ENCODE data around the gene RBSN. TPM values are rescaled to one million over a fixed set of nuclear protein-coding genes. Genes with fewer than 3 reads are reported as not detected.

RBSN gene
- total RNA-seq, 1 experiment from 2014 or later = 18.4 TPM

- no TSS peak for BruUV-seq (replicated peaks)
- Histone ChIP-seq H3K36me3 (ENCODE audit: control insufficient read depth in 1 of 2, insufficient read depth in 2 of 2, low read length in 2 of 2) (no peaks in the 10 kb centered on the region), H3K27me3 (ENCODE audit: insufficient read depth, low read length) (no peaks in the 10 kb centered on the region), H2AFZ (ENCODE audit: low read depth, low read length, poor library complexity, severe bottlenecking) (no peak overlapping the region), H3K9me2 (ENCODE audit: insufficient read depth) (no peaks in the 10 kb centered on the region), H3K27ac (ENCODE audit: low read depth, low read length) (no peak overlapping the region), H3K9me3 (ENCODE audit: control insufficient read depth in 1 of 2, insufficient read depth in 1 of 2, low read depth in 1 of 2, low read length in 2 of 2) (no peaks in the 10 kb centered on the region), H3K4me2 (ENCODE audit: low read length) (no peak overlapping the region), H4K20me1 (ENCODE audit: insufficient read depth) (no peaks in the 10 kb centered on the region), H3K4me1 (ENCODE audit: control insufficient read depth in 1 of 2, insufficient read depth in 2 of 2, low read length in 2 of 2) (peaks cover 0 to 5% of the 10 kb centered on the region in 2 experiments; a peak in 1 of 4 replicates), H3K79me2 (ENCODE audit: insufficient read depth, low read length) (no peaks in the 10 kb centered on the region), H3K9ac (ENCODE audit: low read length) (no peak overlapping the region), H3K4me3 (replicated peaks in 1 of 2; ENCODE audit: low read depth in 1 of 2, low read length in 2 of 2) (no peak overlapping the region)
- intact Hi-C loops (cut with micrococcal nuclease) = no loop called here
- ChIA-PET POLR2A (no interaction called here), CTCF (interaction anchor here (1.0 kb wide), 1 partner anchor 14 kb away, joined by 4 read pairs; no protein-coding TSS in a partner anchor), RAD21 (ENCODE audit: low non-redundant PET in 1 of 2, low total read pairs in 2 of 2, uncharacterized antibody in 2 of 2, unreplicated experiment in 2 of 2) (no interaction called here)
- DNase-seq (ENCODE audit: low read depth, low spot score) (no peak), ATAC-seq (no peak)
- TF ChIP-seq EGR1 (IDR thresholded peaks at IDR 0.05; ENCODE audit: low read depth) (no peak), FOSL1 (IDR thresholded peaks at IDR 0.05; ENCODE audit: low read depth) (no peak), SP1 (IDR thresholded peaks at IDR 0.05; ENCODE audit: low read depth) (no peak), POLR2A (IDR thresholded peaks at IDR 0.05; ENCODE audit: borderline replicate concordance, extremely low read depth, insufficient read depth, insufficient read length) (no peak), ZBTB33 (IDR thresholded peaks at IDR 0.05; ENCODE audit: extremely low read depth, insufficient replicate concordance, low read length) (no peak), ZFX (IDR thresholded peaks at IDR 0.05) (no peak)
Measured at GRCh38 chr3:15121936-15122335, 23.0 kb upstream of the RBSN start.

- H3K27ac ChIP-seq (ENCODE audit: low read depth, low read length) = no peak overlapping the region
- BruUV-seq (replicated peaks) = no TSS peak
- no peak overlapping the region for H3K4me3 ChIP-seq (replicated peaks in 1 of 2; ENCODE audit: low read depth in 1 of 2, low read length in 2 of 2)
- no peak overlapping the region for H3K9ac ChIP-seq (ENCODE audit: low read length)
- no peak overlapping the region for H3K4me2 ChIP-seq (ENCODE audit: low read length)
- H3K36me3 ChIP-seq (ENCODE audit: control insufficient read depth in 1 of 2, insufficient read depth in 2 of 2, low read length in 2 of 2) = no peaks in the 10 kb centered on the region
- H2AFZ ChIP-seq (ENCODE audit: low read depth, low read length, poor library complexity, severe bottlenecking) = no peak overlapping the region
- no peaks in the 10 kb centered on the region for H3K9me2 ChIP-seq (ENCODE audit: insufficient read depth)
- CTCF ChIA-PET = no interaction called here
- H3K27me3 ChIP-seq (ENCODE audit: insufficient read depth, low read length) = no peaks in the 10 kb centered on the region
- RAD21 ChIA-PET (ENCODE audit: low non-redundant PET in 1 of 2, low total read pairs in 2 of 2, uncharacterized antibody in 2 of 2, unreplicated experiment in 2 of 2) = no interaction called here
- H3K79me2 ChIP-seq (ENCODE audit: insufficient read depth, low read length) = no peaks in the 10 kb centered on the region
- DNase-seq (ENCODE audit: low read depth, low spot score) (no peak), ATAC-seq (no peak)
- POLR2A ChIA-PET = no interaction called here
- no peaks in the 10 kb centered on the region for H4K20me1 ChIP-seq (ENCODE audit: insufficient read depth)
- H3K9me3 ChIP-seq (ENCODE audit: control insufficient read depth in 1 of 2, insufficient read depth in 1 of 2, low read depth in 1 of 2, low read length in 2 of 2) = no peaks in the 10 kb centered on the region
- H3K4me1 ChIP-seq (ENCODE audit: control insufficient read depth in 1 of 2, insufficient read depth in 2 of 2, low read length in 2 of 2) = peaks cover 0 to 5% of the 10 kb centered on the region in 2 experiments; a peak in 1 of 4 replicates
- intact Hi-C loops (cut with micrococcal nuclease) = no loop called here
- no peak for TF ChIP-seq POLR2A (IDR thresholded peaks at IDR 0.05; ENCODE audit: borderline replicate concordance, extremely low read depth, insufficient read depth, insufficient read length)
- TF ChIP-seq ZBTB33 (IDR thresholded peaks at IDR 0.05; ENCODE audit: extremely low read depth, insufficient replicate concordance, low read length) = no peak
- no peak for TF ChIP-seq REST (IDR thresholded peaks at IDR 0.05; ENCODE audit: low read depth)
- no peak for TF ChIP-seq CTCF (IDR thresholded peaks at IDR 0.05 in 2 of 3, conservative IDR thresholded peaks at IDR 0.05 in 1 of 3; ENCODE audit: borderline replicate concordance in 1 of 3, insufficient read depth in 1 of 3, low read depth in 2 of 3, low read length in 2 of 3)
- no peak for TF ChIP-seq RAD21 (IDR thresholded peaks at IDR 0.05; ENCODE audit: low read depth)
- no peak for TF ChIP-seq ELF1 (IDR thresholded peaks at IDR 0.05; ENCODE audit: borderline replicate concordance, low read depth)
Measured at GRCh38 chr3:15120986-15121385, 22.0 kb upstream of the RBSN start.

Measured in HCT116 (cell line).